Stimulated activated naive CD8-positive, alpha-beta T cell treated with anti-CD3 and anti-CD28 coated beads, Interleukin-15, Interleukin-2, amounts not matched to agents 100 ng/mL and 50 ng/mL, for 24 hours (primary cell): ENCODE data around the gene MAD1L1.
"Not testable (repeated sequence)": the region's sequence is repeated elsewhere in the genome, so short reads cannot be mapped to it uniquely, and the experiment has no call there.

ENCODE experiments used
- H3K27ac Mint-ChIP-seq: one replicate; pipeline ENCODE4 v1.8.0; 2021; ENCODE audit warnings: mild to moderate bottlenecking, mixed read lengths
- H3K27me3 Mint-ChIP-seq: one replicate; pipeline ENCODE4 v1.8.0; 2021; ENCODE audit warnings: mixed read lengths
- H3K36me3 Mint-ChIP-seq: one replicate; pipeline ENCODE4 v1.8.0; 2021; ENCODE audit warnings: low read depth, mixed read lengths
- H3K4me1 Mint-ChIP-seq: one replicate; pipeline ENCODE4 v1.8.0; 2021; ENCODE audit warnings: low read depth, mixed read lengths
- H3K4me3 Mint-ChIP-seq: one replicate; pipeline ENCODE4 v1.8.0; 2021; ENCODE audit warnings: mild to moderate bottlenecking, mixed read lengths
- H3K9me3 Mint-ChIP-seq: one replicate; pipeline ENCODE4 v1.8.0; 2021; ENCODE audit warnings: mixed read lengths

Gene MAD1L1

DNA sequence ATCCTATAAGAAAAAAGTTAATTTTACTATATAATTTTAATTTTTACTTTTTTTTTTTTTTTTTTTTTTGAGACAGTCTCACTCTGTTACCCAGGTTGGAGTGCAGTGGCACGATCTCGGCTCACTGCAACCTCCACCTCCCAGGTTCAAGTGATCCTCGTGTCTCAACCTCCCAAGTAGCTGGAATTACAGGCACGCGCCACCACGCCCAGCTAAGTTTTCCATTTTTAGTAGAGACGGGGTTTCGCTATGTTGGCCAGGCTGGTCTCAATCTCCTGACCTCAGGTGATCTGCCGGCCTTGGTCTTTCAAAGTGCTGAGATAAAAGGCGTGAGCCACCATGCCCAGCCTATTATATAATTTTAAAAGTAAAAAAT lies 262.5 kb downstream of the MAD1L1 start:
- not testable (repeated sequence) for H3K4me3 Mint-ChIP-seq
- H3K4me1 Mint-ChIP-seq: peaks cover 23% of the 10 kb centered on the region
- peaks cover 38% of the 10 kb centered on the region for H3K36me3 Mint-ChIP-seq

DNA sequence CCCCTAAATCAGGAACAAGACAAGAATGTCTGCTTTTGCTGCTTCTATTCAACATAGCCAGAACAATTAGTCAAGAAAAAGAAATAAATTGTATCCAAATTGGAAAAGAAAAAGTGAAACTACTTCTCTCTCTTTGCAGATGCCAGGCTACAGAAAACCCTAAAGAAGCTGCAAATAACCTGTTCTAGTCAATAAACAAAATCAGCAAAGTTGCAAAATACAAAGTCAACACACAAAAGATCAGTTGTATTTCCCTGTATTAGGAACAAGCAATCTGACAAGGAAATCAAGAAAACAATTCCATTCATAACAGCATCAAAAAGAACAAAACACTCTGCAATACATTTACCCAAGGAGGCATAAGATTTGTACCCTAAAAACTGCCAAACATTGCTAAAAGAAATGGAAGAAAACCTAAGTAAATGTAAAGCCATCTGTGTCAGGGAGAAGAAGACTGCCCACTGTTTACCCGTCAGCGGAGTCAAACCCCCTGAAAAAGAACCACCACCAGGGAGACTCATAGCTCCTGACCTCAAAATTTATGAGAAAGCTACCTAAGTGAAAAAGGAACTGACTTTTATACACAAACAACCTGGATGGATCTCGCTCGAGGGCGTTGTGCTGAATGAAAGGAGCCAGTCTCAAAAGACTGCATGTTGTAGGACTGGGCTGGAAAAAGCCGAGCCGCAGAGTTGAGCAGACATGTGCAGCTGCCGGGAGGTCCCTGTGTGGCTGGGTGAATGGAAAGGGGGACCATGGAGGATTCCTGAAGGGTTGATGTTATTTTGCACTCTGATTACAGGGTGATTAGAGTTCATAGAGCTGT lies 263.1 kb downstream of the MAD1L1 start:
- Mint-ChIP-seq H3K27me3 (no peaks in the 10 kb centered on the region), H3K36me3 (peaks cover 42% of the 10 kb centered on the region), H3K4me3 (no peak overlapping the region), H3K4me1 (peaks cover 22% of the 10 kb centered on the region), H3K9me3 (no peaks in the 10 kb centered on the region), H3K27ac (no peak overlapping the region)

More for the DNA sequence above, 262.5 kb downstream of the MAD1L1 start:
- H3K9me3 Mint-ChIP-seq, H3K27ac Mint-ChIP-seq, H3K27me3 Mint-ChIP-seq: not testable (repeated sequence)

DNA sequence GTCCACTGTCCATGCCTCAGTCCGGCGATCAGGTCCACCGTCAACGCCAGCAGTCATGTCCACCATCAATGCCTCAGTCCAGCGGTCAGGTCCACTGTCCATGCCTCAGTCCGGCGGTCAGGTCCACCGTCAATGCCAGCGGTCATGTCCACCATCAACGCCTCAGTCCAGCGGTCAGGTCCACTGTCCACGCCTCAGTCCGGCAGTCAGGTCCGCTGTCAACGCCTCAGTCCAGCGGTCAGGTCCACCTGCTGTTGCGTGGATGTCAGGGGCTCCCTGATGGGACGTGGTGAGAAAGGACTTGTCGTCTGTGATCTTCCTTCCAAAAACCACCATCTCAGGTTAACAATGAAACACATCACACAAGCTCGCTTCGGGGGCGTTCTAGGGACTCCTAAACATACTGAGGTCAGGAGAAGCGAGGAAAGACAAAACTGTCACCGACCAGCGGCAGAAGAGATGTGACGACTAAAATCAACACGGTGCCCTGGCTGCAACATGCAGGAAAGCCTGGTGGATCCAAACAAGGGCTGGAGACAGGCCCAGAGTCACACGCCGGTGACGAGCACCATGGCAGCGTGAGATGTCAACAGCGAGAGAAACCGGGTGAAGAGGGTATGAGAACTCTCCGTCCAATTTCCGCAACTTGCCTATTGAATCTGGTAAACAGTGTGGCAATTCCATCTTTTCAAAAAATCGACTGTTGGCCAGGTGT lies 264.2 kb downstream of the MAD1L1 start:
- Mint-ChIP-seq H3K36me3 (peaks cover 46% of the 10 kb centered on the region), H3K27me3 (no peaks in the 10 kb centered on the region), H3K4me3 (no peak overlapping the region), H3K9me3 (no peaks in the 10 kb centered on the region), H3K4me1 (peaks cover 14% of the 10 kb centered on the region), H3K27ac (no peak overlapping the region)

DNA sequence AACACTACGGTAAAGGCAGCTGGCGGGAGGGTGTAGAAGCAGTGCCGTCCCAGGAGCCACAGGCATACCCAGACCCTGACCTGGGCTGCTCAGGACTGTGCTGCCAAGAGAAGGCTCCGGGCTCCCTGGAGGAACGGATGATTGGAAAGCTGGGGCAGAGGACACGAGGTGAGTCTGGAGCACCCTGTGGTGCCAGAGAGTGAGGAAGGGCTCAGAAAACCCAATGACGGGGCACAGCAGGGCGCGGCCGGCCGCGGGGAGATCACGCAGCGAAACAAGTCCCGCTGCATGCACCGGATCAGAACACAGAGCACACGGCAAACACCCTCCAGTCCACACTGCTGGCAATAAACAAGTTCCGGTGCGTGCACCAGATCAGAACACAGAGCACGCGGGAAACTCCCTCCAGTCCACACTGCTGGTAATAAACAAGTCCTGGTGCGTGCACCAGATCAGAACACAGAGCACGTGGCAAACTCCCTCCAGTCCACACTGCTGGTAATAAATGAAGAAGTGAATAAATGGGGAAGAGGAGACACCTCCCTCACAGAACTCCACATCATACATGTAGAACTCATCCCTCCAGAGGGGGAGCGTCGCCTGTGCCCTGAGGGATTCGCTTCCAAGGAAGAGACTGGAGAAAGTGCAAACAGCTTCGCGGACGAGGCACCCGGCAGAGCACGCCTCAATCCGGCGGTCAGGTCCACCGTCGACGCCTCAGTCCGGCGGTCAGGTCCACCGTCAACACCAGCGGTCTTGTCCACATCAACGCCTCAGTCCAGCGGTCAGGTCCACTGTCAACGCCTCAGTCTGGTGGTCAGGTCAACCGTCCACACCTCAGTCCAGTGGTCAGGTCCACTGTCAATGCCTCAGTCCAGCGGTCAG lies 265.0 kb downstream of the MAD1L1 start:
- Mint-ChIP-seq H3K27ac (no peak overlapping the region), H3K9me3 (no peaks in the 10 kb centered on the region), H3K27me3 (no peaks in the 10 kb centered on the region), H3K36me3 (peaks cover 51% of the 10 kb centered on the region), H3K4me3 (no peak overlapping the region), H3K4me1 (peaks cover 14% of the 10 kb centered on the region)

DNA sequence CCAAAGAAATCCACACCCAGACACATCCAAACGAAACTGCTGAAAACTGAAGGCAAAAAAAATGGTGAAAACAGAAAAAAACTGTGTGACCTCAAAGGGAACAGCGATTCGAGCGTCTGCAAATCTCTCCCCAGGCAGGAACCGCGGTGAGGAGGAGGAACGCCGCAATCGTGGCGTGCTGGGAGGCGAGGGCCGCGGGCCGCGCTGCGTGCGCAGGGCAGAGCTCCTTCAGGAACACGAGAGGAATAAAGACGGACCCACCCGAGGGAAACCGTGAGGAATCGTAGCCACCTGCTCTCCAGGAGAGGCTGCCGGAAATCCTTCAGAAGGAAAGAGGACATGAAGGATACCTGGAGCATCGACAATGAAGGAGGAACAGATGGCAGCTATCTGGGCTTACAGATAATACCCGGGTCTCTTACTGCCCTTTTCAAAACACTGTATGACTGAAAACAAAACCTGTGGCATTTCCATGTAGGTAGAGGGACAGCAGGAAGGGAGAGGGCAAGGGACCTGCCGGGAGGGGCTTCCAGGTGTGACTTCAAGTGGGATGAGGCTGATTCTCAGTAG lies 266.0 kb downstream of the MAD1L1 start:
- no peak overlapping the region for H3K4me3 Mint-ChIP-seq
- no peak overlapping the region for H3K27ac Mint-ChIP-seq
- peaks cover 3% of the 10 kb centered on the region for H3K27me3 Mint-ChIP-seq
- peaks cover 23% of the 10 kb centered on the region for H3K4me1 Mint-ChIP-seq
- peaks cover 8% of the 10 kb centered on the region for H3K9me3 Mint-ChIP-seq
- peaks cover 61% of the 10 kb centered on the region for H3K36me3 Mint-ChIP-seq

DNA sequence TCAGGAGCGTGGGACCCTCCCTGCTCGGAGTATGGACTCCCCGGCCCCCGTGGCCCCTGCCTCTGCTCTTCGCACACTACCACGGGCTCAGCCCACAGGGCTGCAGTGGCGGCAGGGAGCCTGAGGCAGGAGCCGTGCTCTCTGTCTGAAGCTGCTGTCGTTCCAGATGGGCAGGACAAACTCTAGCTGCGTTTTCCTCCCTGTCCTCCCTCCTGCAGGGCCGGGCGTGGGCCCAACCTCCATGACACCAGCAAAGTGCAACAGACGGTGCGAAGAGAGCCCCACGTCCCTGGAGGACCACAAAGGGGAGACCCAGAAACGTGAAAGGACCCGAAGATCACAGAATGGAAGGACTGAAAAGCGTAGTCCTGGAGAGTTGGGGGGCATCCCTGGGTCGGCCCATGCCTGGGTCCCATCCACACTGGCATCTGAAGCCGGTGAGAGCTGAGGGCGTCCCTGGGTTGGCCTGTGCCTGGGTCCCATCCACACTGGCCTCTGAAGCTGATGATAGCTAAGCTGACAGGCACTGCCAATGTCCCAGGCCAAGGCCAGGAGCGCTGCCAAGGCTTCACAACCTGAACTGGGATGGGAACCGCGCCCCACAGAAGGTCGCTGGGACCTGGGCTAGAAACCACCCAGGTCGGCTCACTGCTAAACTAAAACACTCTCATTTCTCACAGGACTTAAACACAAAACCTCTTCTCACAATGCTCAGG lies 267.0 kb downstream of the MAD1L1 start:
- Mint-ChIP-seq H3K9me3 (peaks cover 18% of the 10 kb centered on the region), H3K4me1 (peaks cover 33% of the 10 kb centered on the region), H3K27me3 (peaks cover 4% of the 10 kb centered on the region), H3K36me3 (peaks cover 66% of the 10 kb centered on the region), H3K27ac (no peak overlapping the region), H3K4me3 (no peak overlapping the region)

DNA sequence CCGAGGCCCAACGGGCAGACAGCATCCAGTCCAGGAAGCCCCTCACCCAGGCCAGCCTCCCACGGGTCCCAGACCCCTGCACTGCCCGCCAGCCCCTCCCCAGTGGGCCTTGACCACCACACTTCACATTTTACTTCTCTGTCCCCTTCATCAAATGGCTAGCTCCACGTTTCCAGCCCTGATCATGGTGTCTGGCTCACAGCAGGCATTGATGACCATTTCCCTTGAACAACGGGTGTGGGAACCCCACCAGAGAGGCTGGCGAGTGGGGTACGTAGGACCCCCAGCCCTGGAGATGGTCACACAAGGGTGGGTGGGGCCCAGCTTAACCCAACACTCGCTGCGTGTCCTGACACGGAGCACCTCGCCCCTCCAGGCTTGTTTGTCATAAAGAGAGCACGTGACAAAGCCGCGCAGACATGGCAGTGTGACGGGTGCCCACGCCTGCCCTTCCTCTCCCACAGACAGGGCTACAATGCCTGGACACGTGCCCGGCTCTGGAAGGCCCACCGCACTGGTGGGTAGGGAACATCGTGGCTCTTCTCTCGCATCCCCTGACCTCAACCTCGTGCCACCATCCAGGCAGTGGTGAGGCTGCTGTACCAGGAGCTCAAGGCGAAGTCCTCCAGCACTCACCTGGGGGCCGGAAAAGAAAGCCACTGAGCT lies 267.7 kb downstream of the MAD1L1 start:
- Mint-ChIP-seq H3K9me3 (peaks cover 19% of the 10 kb centered on the region), H3K4me1 (peaks cover 39% of the 10 kb centered on the region), H3K27ac (no peak overlapping the region), H3K4me3 (no peak overlapping the region), H3K36me3 (peaks cover 72% of the 10 kb centered on the region), H3K27me3 (peaks cover 4% of the 10 kb centered on the region)

DNA sequence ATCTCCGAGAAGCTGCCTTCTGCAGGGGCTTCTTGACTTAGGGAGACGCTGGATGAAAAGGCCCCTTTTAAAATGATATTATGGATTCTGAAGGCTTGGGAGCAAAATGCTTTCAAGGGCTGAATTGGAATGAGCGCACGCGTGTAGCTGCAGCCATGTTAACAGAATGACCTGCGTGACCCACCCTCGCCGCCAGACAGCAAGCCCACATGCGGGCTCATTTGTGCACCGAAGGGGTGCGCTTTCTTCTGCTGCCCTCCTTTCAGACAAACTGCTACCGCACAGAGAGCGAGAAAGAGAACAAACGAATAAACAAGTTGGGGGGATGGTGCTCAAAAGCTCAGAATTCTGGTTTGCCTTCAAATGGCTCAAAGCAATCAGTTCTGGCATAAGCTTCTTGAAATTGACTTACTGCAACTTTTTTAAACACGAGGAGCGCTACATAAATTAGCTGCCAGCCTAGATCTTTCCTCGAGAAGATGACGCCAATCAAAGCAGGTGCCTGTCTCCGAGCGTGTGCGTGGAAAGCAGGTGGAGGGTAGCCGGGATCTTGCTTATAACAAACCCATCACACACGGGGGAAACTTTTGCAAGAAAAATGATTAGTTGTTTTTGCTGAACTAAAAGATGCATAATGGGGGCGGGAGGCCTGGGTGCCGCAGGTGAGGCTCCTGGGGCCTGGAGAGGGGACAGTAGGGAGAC lies 268.4 kb downstream of the MAD1L1 start:
- H3K9me3 Mint-ChIP-seq: peaks cover 22% of the 10 kb centered on the region
- peaks cover 34% of the 10 kb centered on the region for H3K4me1 Mint-ChIP-seq
- H3K27ac Mint-ChIP-seq: no peak overlapping the region
- peaks cover 79% of the 10 kb centered on the region for H3K36me3 Mint-ChIP-seq
- H3K27me3 Mint-ChIP-seq: peaks cover 4% of the 10 kb centered on the region
- H3K4me3 Mint-ChIP-seq: no peak overlapping the region

DNA sequence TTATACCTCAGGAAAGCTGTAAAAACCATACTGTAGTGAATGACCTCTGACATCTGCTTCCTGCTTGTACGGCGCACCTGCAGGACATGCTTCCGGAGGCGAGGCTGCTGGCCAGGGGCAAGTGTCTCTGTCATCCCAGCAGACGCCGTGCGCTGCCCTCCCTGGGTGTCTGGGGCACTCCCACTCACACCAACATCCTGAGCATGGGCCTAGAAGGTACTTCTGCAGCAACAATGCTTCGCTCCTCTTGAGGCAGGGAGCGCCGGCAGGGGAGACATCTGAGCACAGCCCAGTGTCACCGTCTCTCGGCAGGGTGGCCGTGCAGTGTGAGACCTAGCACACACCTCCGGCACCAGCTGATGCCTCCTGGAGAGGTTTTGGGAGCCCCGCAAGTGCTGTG lies 269.2 kb downstream of the MAD1L1 start:
- Mint-ChIP-seq H3K36me3 (peaks cover 86% of the 10 kb centered on the region), H3K27me3 (peaks cover 4% of the 10 kb centered on the region), H3K9me3 (peaks cover 28% of the 10 kb centered on the region), H3K4me1 (peaks cover 33% of the 10 kb centered on the region), H3K27ac (no peak overlapping the region), H3K4me3 (no peak overlapping the region)

DNA sequence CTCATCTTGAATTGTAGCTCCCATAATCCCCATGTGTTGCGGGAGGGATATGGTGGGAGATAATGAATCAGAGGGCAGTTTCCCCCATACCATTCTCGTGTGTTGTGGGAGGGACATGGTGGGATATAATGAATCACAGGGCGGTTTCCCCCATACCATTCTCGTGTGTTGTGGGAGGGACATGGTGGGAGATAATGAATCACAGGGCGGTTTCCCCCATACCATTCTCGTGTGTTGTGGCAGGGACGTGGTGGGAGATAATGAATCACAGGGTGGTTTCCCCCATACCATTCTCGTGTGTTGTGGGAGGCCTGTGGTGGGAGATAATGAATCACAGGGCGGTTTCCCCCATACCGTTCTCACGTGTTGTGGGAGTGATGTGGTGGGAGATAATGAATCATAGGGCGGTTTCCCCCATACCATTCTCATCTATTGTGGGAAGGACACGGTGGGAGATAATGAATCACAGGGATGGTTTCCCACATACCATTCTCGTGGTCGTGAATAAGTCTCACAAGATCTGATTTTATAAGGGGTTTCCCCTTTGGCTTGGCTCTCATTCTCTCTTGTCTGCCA lies 271.0 kb downstream of the MAD1L1 start:
- H3K4me3 Mint-ChIP-seq: peak overlapping the region; percentile 63
- peaks cover 86% of the 10 kb centered on the region for H3K36me3 Mint-ChIP-seq
- H3K27me3 Mint-ChIP-seq: peaks cover 4% of the 10 kb centered on the region
- peak overlapping the region; percentile 93 for H3K27ac Mint-ChIP-seq
- H3K9me3 Mint-ChIP-seq: peaks cover 32% of the 10 kb centered on the region
- H3K4me1 Mint-ChIP-seq: peaks cover 27% of the 10 kb centered on the region

DNA sequence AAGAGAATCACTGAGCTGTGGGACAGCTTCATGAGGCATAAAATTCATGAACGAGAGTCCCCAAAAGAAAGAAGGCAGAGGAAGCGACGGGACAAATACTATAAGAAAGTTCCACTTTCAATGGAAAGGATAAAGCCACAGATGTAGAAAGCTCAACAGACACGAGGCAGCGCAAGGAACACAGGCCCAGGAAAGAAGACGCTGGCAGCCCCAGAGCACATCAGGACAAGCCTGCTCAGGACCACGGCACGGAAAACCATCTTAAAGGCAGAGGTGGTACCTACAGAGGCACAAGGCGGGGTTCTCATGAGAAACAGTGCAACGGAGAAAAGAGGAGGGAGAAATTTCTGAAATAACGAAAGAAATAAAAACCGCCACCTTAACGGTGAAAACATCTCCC lies 273.4 kb downstream of the MAD1L1 start:
- H3K9me3 Mint-ChIP-seq: peaks cover 32% of the 10 kb centered on the region
- peaks cover 72% of the 10 kb centered on the region for H3K36me3 Mint-ChIP-seq
- H3K27me3 Mint-ChIP-seq: peaks cover 4% of the 10 kb centered on the region
- H3K27ac Mint-ChIP-seq: no peak overlapping the region
- peaks cover 27% of the 10 kb centered on the region for H3K4me1 Mint-ChIP-seq
- no peak overlapping the region for H3K4me3 Mint-ChIP-seq

DNA sequence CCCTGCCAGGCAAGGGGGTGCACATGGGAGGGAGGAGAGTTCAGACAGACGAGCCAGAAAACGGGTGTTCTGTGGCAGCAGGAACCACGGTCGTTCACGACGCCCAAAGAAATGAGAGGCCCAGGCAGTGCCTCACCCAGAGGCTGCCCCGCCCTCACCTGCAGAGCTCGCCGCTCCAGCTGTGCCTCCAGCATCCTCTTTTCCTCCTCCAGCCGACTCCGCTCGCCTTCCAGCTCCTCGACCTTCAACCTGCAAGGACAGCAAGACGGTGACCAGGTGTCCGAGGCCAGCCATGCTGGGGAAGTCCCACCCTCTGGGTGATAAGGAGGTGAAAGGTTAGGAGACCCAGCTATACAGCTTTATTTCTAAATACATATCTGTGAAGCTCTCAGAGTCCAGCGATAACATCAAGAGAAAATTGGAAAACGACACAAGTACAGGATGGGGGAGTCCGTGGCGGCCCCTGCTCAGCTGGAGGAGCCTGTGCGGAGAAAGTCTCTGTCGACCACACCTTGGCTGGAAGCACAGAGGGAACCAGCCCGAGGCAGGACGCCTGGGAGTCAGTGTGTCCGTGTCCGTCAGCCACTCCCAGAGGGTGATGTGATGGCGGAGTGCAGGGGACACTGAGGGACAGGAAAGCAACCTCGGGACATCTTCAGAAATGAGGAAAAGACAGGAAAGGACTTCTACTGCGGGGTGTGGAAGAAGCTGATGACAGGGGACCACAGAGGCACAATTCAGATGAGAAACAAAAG lies 275.1 kb downstream of the MAD1L1 start:
- Mint-ChIP-seq H3K4me1 (peaks cover 27% of the 10 kb centered on the region), H3K36me3 (peaks cover 61% of the 10 kb centered on the region)

More for the DNA sequence above, 275.1 kb downstream of the MAD1L1 start:
- peaks cover 4% of the 10 kb centered on the region for H3K27me3 Mint-ChIP-seq
- H3K9me3 Mint-ChIP-seq: peaks cover 32% of the 10 kb centered on the region
- no peak overlapping the region for H3K4me3 Mint-ChIP-seq
- no peak overlapping the region for H3K27ac Mint-ChIP-seq
